Lower leg skin (tissue), 3 donors: ENCODE data around the gene FLNA.

ENCODE experiments used
- CTCF ChIP-seq, 3 donors: fragments of 450-650 bp; IDR thresholded peaks; one replicate each; pipeline ENCODE4 v1.5.1; 2016; ENCODE audit warnings: antibody characterized with exemption in 3 of 3, mild to moderate bottlenecking in 3 of 3, moderate library complexity in 2 of 3
- POLR2A ChIP-seq, 2 donors: fragments of 450-650 bp; IDR thresholded peaks; one replicate each; pipeline ENCODE4 v1.6.1; 2016 to 2017; ENCODE audit warnings: antibody characterized with exemption in 2 of 2, mild to moderate bottlenecking in 1 of 2, moderate library complexity in 1 of 2

GRCh38 chrX:154303476-154303875, 71.0 kb downstream of the FLNA start:
- TF ChIP-seq CTCF (IDR thresholded peaks at IDR 0.05), result no peak
- no peak for TF ChIP-seq POLR2A (IDR thresholded peaks at IDR 0.05)
